Raji (cell line): ENCODE data around the gene CCDC154.

Experiments used
- POLR2A ChIP-seq: IDR thresholded peaks from 2 replicates; pipeline ENCODE4 v1.6.1; 2011; ENCODE audit warnings: low read depth, low read length, control low read depth; ENCODE audit not compliant: insufficient read depth

Gene CCDC154

GRCh38 chr16:1477033-1477432 lies 32.7 kb upstream of the CCDC154 start:
- TF ChIP-seq POLR2A: no peak

DNA sequence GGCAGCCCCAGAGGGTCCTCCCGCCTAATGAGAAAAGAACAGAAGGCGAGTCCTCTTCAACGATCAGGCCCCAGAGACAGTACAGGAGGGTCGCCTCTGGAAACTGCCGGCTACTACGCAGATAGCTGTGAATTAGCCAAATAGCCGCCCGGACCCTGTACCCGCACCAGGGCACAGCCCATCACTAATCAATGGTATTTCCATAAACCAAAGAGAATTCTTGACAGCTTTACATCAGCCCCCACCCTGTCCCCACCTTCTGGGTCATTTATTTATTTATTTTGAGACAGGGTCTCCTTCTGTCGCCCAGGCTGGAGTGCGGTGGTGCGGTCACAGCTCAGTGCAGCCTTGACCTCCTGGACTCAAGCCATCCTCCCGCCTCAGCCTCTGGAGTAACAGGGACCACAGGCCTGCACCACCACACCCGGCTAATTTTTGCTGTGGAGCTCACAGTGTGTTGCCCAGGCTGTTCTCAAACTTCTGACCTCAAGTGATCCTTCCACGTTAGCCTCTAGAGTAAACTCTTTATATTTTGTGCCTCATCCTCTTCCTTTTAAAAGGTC lies 31.3 kb upstream of the CCDC154 start:
- no peak; the same call in 1 of the 2 replicates for TF ChIP-seq POLR2A

DNA sequence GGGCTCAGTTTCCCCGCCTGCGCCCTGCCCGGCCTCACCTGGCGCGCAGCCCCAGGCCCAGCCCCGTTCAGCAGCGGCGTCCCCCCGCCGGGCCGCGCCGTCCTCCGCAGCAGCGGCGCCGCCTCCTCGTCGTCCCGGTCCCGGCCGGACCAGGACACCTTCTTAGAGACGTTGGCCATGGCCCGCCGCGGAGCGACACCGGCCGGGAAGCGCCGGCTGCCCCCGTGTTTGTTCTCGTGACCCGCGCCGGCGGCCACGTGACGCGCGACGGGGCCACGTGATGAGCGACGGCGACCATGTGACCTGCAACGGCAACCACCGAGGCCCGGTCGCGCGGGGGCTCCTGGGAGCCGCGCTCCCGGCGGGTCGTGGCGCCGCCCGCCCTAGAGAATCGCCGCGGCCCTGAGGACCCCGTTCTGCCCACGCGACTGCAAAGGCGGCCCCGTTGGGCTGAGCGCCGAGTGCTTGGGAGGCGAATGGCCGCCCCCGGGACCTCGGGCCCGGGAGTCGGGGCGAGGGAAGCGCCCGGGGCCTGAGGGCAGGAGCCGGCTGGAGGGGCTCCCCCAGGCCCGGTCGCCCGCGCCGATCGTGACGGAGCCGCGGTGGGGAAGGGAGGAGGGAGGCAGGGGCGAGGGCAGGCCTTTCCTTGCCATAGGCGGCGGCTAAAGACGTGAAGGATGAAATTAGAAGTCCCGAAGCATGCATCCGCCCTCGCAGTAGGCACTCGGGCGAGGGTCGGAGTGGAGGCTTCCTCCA lies 30.6 kb upstream of the CCDC154 start, which contains the start of gene CLCN7:
TSS of gene CLCN7 (minus strand) at position 233 of the 756 bp plus-strand sequence. CDS start at position 179, 54 bp downstream.
- TF ChIP-seq POLR2A: peak; percentile 75

DNA sequence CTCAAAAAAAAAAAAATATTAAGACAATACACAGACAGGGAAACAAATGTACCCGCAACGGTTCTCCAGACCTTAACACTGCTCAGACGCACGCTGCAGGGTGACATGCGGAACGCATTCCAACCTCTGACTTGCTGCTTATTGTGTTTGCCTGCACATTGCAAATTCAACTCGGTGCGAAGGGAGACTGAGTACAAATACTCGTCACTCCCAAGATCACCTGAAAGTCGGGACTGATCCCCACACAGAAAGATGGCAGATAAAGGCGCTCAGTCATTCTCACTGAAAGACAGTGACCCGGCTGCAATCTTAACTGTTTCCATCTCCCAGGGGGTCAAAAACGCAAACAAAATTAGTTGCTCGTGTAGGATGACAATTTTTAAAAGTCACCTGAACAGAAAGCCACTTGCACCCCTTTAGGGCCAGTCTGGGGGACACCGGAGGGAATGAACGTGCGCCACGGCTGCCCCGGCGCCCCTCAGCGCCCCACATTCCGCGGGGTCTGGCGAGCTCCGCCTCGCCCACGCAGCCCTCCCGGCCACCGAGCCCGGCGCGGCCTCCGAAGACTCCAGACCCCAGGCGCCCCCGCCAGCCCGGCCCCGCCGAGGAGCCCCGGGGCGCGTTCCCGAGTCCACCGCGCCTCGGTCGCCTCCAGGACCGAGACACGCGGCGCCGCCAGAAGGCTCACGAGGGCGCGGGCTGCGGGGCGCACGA lies 29.9 kb upstream of the CCDC154 start:
- TF ChIP-seq POLR2A: no peak

DNA sequence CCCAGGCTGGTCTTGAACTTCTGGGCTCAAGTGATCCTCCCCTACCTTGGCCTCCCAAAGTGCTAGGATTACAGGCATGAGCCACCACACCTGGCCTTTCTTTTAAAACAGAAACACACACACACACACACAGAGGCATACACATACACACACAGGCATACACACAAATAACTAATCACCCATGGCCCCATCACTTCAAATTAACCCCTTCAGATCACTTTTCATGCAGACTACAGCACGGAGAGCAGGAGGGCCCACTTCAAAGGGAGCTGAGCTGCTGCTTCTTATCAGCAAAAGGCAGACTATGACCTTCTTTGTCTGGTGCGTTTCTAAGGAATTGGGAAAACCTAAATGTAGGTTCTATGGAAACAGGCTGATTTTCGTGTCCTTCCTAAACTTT lies 28.6 kb upstream of the CCDC154 start:
- no peak for TF ChIP-seq POLR2A

DNA sequence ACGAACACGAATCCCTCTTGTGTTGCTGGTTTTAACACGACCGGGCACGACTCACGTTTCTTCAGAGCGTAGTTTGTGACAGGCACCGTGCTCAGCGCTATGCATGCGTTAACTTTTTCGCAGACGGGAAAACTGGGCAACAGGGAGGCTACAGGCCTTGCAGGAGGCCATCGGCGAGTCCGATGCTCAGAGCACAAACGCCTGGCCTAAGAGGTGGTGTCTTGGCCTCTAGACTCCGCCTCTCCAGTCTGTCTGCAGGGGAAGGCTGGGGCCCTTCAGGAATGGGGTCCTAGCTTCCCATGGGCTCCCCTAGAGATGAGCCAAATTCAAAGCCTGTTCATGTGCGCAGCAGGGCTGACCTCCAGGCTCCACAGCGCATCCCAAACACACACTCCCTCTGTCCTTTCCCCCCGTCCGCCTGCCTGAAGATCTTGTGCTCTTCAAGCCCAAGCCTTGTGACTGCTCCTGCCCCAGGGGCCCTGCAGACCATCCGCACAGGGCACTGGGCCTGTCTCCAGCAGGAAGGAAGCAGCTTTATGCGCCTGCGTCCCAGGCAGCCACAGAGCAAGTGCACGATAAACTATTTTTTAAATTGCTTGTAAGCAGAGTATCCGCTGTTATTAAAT lies 27.3 kb upstream of the CCDC154 start:
- no peak for TF ChIP-seq POLR2A

- no peak for TF ChIP-seq POLR2A
These were observed 26.3 kb upstream of the CCDC154 start for GRCh38 chr16:1470481-1471251.

- TF ChIP-seq POLR2A: no peak
These were observed 25.4 kb upstream of the CCDC154 start for GRCh38 chr16:1469693-1470201.

- TF ChIP-seq POLR2A: no peak
These were observed 24.1 kb upstream of the CCDC154 start for GRCh38 chr16:1468426-1468810.

- TF ChIP-seq POLR2A: no peak
These were observed 22.7 kb upstream of the CCDC154 start for GRCh38 chr16:1466968-1467521.

- TF ChIP-seq POLR2A: no peak
These were observed 21.7 kb upstream of the CCDC154 start for GRCh38 chr16:1466054-1466453.

DNA sequence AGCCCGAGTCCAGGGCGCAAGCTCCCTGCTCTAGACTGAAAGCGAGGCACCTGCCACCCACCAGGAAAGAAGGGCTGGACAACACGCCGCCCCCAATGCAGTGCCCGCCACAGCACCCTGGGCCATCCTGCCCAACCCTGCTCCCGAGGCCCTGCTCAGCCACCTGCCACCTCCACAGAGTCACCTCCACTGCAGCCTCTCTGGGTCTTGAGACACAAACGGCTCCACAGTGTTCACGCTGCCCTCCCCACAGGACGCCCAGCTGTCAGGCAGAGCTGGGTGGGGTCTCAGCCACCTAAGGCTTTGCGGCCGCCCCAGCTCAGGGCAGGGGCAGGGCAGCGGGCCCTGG lies 21.2 kb upstream of the CCDC154 start:
- no peak for TF ChIP-seq POLR2A

DNA sequence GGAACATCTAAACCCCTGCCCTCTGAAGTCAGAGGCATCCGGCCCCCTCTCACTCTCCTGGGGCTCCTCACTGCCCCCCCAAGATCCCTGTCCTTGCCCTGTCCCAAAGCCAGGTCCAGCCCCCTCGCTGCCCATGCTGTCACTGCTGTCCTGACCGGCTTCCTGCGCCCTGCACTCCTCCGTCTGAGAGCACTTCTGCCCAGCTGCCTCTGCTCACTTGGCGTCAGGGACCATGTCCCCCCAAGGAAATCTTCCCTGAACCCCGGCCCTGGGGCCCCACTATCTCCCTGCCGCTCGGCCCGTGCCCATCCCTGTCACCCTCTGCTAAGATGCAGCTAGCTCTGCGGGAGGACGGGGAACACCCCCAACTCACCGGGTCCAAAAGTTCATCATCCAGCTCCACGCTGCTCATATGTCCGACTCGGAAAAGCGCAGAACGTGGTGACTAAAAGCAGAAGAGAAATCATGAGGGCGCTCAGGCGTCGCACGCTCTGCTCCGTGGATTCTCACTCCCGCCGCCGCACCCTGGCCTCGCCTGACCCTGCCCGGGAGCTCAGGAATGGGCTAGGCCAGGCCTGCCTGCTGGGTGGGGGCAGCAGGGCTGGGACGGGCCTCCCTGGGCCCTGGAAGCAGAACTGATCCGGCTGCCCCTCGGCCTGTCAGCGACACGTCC lies 20.7 kb upstream of the CCDC154 start:
- TF ChIP-seq POLR2A: no peak
